GM12801 (cell line): ENCODE results near the gene GNA15.

ENCODE experiments used
- CTCF ChIP-seq: IDR thresholded peaks from one replicate; pipeline ENCODE4 v1.5.1; 2011; ENCODE audit warnings: control low read depth; ENCODE audit not compliant: insufficient read length; ENCODE audit errors: extremely low read depth

Gene GNA15

GRCh38 chr19:3120611-3121276 is 15.1 kb upstream of the GNA15 start:
- TF ChIP-seq CTCF, result no peak

DNA sequence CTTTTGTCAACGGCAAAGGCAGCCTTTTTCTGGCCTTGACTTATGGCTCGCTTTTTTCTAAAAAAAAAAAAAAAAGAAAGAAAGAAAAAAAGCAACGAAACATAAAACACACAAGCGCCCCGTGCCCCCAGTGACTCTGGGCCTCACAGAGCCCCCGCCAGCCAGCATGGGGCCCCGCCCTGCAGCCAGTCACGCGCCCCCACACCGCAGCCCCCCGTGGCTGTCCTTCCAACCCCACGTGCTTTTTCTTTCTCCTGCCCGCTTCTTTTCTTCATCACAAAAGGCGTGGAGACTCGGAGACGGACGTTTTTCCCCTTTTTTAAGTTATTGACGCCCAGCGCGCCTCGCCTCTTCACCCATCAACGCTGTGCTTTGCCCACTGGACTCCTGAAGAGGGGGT is 14.4 kb upstream of the GNA15 start:
- no peak for TF ChIP-seq CTCF

DNA sequence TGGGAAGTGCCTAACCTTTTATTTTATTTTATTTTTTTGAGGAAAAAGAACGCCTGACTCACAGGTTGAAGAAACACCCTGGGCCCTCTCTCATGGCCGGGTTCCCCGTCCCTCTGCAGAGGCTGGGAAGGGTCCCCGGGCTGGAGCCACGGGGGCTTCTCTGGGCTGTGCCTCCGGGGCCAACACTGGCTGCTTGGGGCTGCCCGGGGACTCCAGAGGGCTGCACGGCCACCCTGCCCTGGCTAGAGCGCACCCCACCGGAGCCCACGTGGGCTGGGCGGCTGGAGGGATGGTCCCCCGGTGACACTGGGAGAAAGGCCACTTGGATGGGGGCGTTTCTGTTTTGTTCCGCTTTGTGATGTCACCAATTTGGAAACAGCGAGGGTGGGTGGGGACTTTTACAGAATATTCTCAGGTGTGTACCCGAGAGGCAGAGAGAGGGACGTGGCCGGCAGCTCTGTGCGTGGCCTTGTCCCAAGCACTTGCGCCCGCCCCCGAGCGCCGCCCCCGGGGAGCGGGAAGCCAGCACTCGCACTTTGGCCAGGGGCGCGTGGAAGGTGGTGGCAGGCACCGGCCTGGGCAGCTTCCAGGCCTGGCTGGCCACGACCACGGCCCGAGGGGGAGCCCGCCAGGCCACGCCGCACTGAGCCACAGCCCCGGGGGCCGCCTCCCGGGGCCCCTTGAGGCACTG is 13.9 kb upstream of the GNA15 start:
- TF ChIP-seq CTCF, result no peak

DNA sequence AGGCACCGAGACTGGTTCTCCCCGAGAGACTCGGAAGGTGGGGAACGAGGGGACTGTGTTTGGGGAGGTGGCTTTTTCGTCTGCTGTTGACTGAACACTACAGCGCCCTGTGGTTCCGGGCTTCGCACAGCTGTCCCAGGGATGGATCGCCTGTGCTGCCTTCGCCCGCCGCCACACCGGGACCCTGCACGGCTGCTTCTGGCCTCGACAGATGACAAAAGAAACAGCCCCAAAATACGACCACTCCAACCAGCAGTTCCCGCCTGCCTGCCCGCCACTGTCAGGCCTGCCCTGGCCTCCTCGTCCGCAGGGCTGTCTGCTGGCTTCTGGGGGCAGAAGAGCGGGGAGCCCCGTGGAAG is 13.3 kb upstream of the GNA15 start:
- no peak for TF ChIP-seq CTCF

GRCh38 chr19:3123088-3123721 is 12.6 kb upstream of the GNA15 start:
- TF ChIP-seq CTCF, result no peak

DNA sequence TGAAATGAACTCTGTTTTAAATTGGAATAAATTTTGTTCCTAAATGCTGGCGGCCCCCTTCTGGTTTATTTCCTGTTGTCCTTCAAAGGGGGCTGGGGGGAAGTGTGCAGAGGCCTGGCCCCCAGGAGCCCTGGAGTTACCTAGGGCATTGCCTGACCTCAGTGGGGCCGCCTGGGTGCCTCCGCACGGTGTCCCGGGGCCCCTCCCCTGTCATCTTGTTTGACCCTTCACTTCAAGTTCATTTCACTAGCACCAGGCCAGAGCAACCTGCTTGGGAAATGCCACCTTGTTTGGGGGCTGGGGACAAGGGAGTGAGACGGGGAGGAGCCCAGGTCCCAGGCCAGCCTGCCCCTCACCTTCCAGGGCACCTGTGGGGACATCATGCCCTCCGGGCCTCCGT is 11.9 kb upstream of the GNA15 start:
- no peak for TF ChIP-seq CTCF

DNA sequence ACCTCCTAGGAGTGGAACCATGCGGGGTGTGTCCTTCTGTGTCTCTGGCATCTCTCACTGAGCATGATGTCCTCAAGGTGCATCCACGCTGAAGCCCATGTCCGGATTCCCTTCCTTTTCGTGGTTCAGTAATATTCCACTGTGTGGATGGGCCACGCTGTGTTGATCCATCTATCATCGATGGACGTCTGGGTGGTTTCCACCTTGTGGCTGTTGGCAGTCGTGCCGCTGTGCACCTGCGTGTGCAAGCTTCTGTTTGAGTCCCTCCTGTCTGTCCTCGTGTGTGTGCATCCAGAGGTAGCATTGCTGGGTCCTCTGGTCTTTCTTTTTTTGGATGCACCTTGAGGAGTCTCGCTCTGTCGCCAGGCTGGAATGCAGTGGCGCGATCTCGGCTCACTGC is 11.2 kb upstream of the GNA15 start:
- no peak for TF ChIP-seq CTCF
